Measurements from ENCODE around the gene APC2. TPM values are rescaled to one million over a fixed set of nuclear protein-coding genes. Genes with fewer than 3 reads are reported as not detected.

Gene APC2, protein sequence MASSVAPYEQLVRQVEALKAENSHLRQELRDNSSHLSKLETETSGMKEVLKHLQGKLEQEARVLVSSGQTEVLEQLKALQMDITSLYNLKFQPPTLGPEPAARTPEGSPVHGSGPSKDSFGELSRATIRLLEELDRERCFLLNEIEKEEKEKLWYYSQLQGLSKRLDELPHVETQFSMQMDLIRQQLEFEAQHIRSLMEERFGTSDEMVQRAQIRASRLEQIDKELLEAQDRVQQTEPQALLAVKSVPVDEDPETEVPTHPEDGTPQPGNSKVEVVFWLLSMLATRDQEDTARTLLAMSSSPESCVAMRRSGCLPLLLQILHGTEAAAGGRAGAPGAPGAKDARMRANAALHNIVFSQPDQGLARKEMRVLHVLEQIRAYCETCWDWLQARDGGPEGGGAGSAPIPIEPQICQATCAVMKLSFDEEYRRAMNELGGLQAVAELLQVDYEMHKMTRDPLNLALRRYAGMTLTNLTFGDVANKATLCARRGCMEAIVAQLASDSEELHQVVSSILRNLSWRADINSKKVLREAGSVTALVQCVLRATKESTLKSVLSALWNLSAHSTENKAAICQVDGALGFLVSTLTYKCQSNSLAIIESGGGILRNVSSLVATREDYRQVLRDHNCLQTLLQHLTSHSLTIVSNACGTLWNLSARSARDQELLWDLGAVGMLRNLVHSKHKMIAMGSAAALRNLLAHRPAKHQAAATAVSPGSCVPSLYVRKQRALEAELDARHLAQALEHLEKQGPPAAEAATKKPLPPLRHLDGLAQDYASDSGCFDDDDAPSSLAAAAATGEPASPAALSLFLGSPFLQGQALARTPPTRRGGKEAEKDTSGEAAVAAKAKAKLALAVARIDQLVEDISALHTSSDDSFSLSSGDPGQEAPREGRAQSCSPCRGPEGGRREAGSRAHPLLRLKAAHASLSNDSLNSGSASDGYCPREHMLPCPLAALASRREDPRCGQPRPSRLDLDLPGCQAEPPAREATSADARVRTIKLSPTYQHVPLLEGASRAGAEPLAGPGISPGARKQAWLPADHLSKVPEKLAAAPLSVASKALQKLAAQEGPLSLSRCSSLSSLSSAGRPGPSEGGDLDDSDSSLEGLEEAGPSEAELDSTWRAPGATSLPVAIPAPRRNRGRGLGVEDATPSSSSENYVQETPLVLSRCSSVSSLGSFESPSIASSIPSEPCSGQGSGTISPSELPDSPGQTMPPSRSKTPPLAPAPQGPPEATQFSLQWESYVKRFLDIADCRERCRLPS (N-terminal part only)
- 0.16 and 0.43 TPM in 2 replicates for total RNA-seq (2014; rRNA removed; shearing (Covaris generic))

GRCh38 chr19:1449467-1450442, at the start of gene APC2:
Gene APC2, plus strand, starts transcription at chr19:1450121. Its CDS starts 2,881 bp downstream, at chr19:1453002.
- no peak for DNase-seq (ENCODE audit: low spot score)

DNA sequence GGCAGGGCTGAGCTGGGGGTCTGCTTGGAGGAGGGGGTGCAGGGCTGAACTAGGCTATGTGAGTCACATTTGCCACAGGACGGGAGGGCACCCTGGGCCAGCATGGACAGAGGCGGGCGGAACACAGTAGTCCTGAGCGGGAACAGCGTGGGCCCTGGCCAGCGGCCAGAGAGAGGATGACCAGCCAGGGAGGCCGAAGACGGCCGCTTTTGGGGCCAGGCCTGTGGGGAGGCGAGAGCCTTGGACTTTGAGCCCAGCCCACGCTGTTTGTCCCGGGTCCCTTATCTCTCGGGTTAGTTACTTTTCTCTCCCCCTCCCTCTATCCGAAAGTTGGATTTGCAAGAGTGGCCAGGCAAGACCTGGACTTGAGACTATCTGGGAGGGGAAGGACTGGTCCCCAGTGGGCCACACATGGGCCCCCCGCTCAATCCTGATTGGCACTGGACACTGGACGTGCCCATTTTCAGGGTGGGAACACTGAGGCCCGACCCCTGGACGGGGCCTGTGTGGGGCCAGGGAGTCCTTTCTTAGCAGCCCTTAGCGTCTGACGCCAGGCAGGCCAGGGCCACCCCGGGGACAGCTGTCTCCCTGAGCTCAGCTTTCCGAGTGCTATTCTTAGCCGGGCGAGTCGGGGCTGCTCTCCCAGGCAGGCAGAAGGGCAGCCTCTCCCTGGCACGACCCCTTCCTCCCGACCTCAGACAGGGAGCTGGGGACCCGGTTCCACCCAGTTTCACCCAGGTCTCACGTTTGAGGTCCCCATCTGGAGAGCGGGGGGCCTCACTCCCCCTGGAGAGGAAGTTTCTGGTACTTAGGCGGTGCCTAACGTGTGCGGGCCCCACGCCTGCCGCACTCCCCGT, 49.4 kb upstream of the APC2 start:
- DNase-seq (ENCODE audit: low spot score), result peak; percentile 10

GRCh38 chr19:1401138-1401888, 48.6 kb upstream of the APC2 start, which contains the start of gene GAMT:
Gene GAMT, minus strand, starts transcription at chr19:1401542. Its CDS starts 66 bp downstream, at chr19:1401476.
- no peak for DNase-seq (ENCODE audit: low spot score)

DNA sequence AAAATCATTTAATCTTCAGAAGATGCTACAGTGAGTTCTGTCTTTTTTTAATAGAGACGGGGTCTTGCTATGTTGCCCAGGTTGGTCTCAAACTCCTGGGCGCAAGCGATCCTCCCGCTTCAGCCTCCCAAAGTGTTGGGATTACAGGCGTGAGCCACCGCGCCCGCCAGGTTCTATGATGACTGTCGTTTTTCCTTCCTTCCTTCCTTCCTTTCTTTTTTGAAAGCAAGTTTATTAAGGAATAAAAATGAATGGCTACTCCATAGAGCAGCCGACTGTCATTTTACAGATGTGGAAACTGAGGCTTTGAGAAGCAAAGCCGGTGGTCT, 48.1 kb upstream of the APC2 start:
- no peak for DNase-seq (ENCODE audit: low spot score)

GRCh38 chr19:1402411-1403070, 47.4 kb upstream of the APC2 start:
- DNase-seq (ENCODE audit: low spot score), result no peak

DNA sequence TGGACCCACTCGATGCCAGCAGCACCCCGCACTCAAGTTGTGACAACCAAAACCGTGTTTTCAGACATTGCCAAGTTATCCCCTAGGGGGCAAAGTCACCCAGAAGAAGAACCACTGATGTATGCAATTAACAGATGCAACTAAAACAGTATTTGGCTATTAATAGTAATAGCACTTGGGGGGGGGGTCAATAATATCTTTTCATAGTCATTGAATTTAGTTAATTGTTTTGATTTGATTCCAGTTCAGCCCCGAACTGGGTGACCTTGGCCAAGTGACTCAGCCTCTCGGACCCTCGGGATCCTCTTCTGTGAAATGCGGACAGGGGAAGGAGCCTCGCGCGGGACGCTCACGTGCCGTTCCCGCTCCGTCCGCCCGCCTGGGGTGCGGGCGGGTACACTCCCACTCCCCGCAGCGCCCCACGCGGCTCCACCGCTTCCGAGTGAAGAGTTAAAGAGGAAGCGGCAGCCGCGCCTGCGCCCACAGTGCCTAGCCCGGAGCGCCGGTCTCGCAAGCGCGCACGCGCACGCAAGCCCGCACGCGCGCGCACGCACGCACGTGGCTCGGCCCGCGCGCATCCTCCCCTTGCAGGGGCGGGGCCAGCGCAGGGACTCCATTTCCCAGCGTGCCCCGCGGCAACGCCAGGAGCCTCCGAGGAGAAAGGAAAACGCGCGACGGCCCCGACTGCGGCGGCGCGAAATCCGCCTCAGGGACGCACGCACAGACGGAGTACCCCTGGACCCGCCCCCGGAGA, 43.0 kb upstream of the APC2 start:
- DNase-seq (ENCODE audit: low spot score), result peak; percentile 91

DNA sequence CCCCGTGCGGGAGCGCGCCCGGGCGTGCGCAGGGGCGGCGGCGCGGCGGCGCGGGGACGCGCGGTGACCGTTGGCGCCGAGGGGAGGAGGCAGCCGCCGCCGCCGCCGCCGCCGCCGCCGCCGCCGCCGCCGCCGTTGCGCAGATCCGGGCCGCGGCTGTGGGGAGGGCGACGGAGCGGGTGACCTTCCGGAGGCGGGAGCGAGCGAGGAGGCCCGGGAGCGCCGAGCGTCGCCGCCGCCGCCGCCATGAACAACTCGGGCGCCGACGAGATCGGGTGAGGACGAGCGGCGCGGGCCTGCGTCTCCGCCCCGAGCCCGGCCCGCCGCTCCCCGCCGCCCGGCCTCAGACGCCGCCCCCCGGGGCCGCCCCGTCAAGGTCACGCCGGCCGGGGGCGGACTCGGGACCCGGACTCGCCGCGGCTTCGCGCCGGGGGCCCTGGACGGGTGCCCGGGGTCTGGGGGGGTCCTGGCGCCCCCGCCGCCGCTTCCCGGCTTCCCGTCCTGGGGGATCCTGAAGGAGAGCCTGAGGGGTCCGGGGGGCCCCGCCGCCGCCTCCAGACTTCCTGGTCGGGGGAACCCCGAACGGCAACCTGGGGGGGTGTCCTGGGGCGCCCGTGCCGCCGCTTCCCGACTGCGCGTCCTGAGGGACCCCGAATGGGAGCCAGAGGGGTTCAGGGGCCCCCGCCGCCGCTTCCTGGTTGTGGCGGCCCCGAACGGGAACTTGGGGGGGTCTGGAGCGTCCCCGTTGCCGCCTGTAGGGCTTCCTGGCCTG, 42.2 kb upstream of the APC2 start, which contains the start of gene DAZAP1:
DAZAP1 (plus strand) TSS at position 59 of the 772 bp plus-strand sequence; CDS start at position 247, 188 bp downstream.
- DNase-seq (ENCODE audit: low spot score), result no peak

- DNase-seq (ENCODE audit: low spot score), result peak; percentile 38
Observed at GRCh38 chr19:1408300-1409203, 41.4 kb upstream of the APC2 start.

- DNase-seq (ENCODE audit: low spot score), result no peak
Observed at GRCh38 chr19:1409204-1410005, 40.5 kb upstream of the APC2 start.

GRCh38 chr19:1410136-1410786, 39.7 kb upstream of the APC2 start:
- no peak for DNase-seq (ENCODE audit: low spot score)

- DNase-seq (ENCODE audit: low spot score), result no peak
Observed at GRCh38 chr19:1410789-1411188, 39.1 kb upstream of the APC2 start.

GRCh38 chr19:1411255-1412191, 38.4 kb upstream of the APC2 start:
- DNase-seq (ENCODE audit: low spot score), result peak; percentile 25
